GM12801 (cell line): ENCODE data around the gene SCUBE2.

ENCODE experiments used
- TF ChIP-seq, protein P1 (sequence below): IDR thresholded peaks from one replicate; pipeline ENCODE4 v1.5.1; 2011; ENCODE audit warnings: control low read depth; ENCODE audit not compliant: insufficient read length; ENCODE audit errors: extremely low read depth

SCUBE2 gene

DNA sequence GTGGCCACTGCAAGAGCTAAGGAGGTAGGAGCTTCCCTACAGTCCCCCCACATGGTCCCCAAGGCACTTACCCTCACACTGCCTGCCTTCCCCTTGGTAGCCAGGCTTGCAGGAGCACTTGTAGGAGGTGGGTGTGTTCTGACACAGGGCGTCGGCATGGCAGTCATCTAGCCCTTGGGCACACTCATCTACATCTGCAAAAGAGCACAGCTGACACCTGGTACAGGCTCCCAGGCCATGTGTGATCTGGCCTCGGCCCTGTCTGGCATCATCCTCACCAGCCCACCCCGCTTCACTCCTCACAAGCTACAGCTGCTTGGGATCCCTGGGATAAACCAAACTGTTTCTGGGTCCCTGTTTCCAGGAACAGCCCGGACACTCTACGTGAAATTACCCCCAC, 1.8 kb downstream of the SCUBE2 start:
- TF ChIP-seq, protein P1, sequence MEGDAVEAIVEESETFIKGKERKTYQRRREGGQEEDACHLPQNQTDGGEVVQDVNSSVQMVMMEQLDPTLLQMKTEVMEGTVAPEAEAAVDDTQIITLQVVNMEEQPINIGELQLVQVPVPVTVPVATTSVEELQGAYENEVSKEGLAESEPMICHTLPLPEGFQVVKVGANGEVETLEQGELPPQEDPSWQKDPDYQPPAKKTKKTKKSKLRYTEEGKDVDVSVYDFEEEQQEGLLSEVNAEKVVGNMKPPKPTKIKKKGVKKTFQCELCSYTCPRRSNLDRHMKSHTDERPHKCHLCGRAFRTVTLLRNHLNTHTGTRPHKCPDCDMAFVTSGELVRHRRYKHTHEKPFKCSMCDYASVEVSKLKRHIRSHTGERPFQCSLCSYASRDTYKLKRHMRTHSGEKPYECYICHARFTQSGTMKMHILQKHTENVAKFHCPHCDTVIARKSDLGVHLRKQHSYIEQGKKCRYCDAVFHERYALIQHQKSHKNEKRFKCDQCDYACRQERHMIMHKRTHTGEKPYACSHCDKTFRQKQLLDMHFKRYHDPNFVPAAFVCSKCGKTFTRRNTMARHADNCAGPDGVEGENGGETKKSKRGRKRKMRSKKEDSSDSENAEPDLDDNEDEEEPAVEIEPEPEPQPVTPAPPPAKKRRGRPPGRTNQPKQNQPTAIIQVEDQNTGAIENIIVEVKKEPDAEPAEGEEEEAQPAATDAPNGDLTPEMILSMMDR = no peak

DNA sequence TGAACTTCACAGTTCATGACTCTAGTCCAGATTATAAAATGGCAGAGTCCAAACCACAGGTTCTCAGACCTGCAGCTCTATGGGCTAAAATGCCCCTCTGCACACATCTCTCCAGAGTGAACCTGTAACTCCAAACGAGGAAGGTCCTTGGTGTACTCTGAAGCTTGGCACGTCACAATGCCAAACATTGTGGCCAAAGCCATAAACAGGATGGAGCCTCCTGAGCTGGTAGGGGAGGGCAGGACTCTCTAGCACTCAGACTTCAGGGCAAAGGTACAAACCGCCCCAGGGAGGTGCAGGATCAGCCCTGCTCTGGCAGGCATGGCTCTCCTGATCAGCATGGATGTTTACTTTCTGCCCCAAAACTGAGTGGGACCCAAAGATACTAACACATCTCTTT, 2.3 kb downstream of the SCUBE2 start:
- TF ChIP-seq, protein P1 = no peak

DNA sequence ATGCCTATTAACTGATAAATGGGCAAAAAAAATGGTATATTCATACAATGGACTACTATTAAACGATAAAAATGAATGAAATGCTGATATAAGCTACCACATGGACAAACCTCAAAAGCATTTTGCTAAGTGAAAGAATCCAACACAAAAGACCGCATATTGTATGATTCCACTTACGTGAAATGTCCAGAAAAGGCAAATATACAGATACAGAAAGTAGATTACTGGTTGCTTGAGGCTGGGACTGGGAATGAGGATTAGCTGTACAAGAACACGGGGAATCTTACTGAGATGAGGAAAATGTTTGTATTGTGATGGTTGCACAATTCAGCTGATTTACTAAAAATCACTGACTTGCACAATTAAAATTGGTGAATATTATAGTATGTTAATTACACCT, 8.8 kb downstream of the SCUBE2 start:
- TF ChIP-seq, protein P1 = no peak

DNA sequence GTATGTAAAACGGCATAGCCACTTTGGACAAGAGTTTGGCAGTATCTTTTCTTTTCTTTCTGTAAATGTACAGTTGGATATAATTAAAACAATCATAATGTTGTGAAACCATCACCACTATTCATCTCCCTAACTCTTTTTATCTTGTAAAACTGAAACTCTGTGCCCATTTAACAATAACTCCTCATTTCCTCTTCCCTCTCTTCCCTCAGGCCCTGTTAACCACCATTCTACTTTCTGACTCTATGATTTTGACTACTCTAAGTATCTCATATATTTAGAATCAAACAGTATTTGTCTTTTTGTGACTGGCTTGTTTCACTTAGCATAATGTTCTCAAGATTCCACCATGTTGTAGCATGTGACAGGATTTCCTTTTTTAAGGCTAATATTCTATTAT, 10.2 kb downstream of the SCUBE2 start:
- TF ChIP-seq, protein P1 = no peak

DNA sequence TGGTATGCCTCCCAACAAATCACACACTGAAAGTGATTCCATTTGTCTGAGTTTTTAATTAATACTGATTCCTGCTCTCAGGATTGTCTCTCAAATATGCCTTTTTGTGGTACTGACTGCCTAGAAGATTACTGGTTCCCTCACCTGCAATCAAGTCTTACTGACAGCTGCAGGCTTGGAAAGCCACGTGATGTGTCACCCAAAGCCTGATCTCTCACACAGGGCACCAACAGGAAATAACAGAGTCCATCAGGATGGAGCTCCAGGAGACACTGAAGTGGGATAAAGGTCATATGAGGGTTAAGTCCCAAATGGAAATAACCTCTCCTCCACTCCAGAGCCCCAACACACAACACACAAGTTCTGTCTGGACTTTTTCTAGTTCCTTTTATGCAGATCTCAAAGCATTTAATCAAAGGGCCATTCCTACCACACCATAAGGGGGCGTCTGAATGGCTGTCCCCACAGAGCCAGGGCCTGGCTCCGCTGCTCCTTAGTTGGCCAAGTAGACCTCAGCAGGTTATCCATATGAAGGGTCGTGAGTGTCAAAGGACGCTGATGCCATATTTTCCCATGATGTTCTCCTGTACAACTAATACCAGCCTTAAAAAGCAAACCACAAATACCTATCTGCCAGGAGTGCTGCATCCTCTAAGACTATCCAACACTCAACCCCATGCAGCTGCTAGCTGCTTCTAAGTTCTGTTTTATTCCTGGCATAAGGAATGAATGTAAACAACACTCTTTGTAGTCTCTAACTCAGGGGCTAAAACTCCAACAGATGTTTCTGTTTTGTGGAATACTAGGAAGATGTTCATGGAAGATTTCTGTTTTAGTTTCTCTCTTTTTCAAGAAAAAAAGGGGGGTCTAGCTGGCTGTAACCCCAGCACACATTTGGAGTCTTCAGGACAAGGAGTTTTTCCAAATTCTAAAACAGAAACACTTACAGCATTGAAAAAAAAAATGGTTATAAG, 13.0 kb downstream of the SCUBE2 start:
- TF ChIP-seq, protein P1 = no peak

DNA sequence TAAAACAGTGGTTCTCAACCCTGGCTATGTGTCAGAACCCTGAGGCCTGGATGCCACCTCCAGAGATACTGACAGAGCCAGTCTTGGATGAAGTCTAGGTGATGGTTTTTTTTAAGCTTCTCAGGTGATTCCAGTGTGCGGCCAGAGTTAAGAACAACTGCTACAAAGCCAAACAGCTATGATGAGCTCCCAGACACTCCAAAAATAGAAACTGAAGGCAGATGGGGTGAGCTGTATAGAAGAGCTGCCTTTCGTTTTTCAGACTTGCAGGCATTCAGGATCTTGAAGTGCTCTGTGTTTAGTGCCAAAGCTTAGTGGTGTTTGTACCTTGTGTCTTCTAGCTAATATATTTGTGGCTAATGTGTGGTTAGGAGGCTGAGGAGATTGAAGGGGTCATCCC, 14.2 kb downstream of the SCUBE2 start:
- TF ChIP-seq, protein P1 = no peak

DNA sequence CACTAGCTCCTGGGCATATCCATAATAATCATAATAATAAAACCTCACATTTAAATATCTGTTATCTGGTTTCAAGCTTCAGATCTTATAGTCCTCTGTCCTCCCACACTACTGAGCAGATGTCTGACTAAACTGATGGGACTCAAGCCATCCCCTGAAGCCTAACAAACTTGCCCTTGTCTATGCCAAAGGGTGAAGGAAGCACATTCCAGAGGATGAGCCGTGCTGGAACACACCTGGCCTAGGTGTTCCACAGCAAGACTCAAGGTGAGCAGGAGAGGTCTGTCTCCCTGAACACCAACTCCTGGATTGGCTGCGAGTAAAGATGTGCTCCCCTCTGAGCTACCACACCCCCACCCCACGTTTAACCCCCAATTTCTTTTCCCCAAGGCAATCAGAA, 14.7 kb downstream of the SCUBE2 start:
- TF ChIP-seq, protein P1 = no peak
